Esophagus muscularis mucosa (tissue), 3 donors: ENCODE measurements around the gene LRRC14B.

Experiments
- CTCF ChIP-seq, 3 experiments: fragments of 200-600 bp in 2 of 3; fragments of 450-650 bp in 1 of 3; sonication (generic) in 2 of 3; IDR thresholded peaks; one replicate each; pipeline ENCODE4 v1.5.1; 2017 to 2019; ENCODE audit warnings: antibody characterized with exemption in 3 of 3, mild to moderate bottlenecking in 2 of 3, moderate library complexity in 1 of 3
- POLR2A ChIP-seq: fragments of 450-650 bp; IDR thresholded peaks from one replicate; pipeline ENCODE4 v1.6.1; 2017; ENCODE audit warnings: antibody characterized with exemption, moderate library complexity, mild to moderate bottlenecking, low read depth

- TF ChIP-seq CTCF (IDR thresholded peaks at IDR 0.05) (no peak), POLR2A (no peak)
These were observed 40.4 kb downstream of the LRRC14B start for GRCh38 chr5:231661-232060.
